NCI-H748 (cell line): ENCODE results near the gene KMT2D.
A peak's percentile ranks its signal among the peaks of the same experiment; 100 is the strongest.

ENCODE experiments used
- DNase-seq: peaks from one replicate; lab custom pipeline; 2025; ENCODE audit not compliant: unreplicated experiment; lab: John Stamatoyannopoulos, UW

The KMT2D gene, protein sequence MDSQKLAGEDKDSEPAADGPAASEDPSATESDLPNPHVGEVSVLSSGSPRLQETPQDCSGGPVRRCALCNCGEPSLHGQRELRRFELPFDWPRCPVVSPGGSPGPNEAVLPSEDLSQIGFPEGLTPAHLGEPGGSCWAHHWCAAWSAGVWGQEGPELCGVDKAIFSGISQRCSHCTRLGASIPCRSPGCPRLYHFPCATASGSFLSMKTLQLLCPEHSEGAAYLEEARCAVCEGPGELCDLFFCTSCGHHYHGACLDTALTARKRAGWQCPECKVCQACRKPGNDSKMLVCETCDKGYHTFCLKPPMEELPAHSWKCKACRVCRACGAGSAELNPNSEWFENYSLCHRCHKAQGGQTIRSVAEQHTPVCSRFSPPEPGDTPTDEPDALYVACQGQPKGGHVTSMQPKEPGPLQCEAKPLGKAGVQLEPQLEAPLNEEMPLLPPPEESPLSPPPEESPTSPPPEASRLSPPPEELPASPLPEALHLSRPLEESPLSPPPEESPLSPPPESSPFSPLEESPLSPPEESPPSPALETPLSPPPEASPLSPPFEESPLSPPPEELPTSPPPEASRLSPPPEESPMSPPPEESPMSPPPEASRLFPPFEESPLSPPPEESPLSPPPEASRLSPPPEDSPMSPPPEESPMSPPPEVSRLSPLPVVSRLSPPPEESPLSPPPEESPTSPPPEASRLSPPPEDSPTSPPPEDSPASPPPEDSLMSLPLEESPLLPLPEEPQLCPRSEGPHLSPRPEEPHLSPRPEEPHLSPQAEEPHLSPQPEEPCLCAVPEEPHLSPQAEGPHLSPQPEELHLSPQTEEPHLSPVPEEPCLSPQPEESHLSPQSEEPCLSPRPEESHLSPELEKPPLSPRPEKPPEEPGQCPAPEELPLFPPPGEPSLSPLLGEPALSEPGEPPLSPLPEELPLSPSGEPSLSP (N-terminal part only)

DNA sequence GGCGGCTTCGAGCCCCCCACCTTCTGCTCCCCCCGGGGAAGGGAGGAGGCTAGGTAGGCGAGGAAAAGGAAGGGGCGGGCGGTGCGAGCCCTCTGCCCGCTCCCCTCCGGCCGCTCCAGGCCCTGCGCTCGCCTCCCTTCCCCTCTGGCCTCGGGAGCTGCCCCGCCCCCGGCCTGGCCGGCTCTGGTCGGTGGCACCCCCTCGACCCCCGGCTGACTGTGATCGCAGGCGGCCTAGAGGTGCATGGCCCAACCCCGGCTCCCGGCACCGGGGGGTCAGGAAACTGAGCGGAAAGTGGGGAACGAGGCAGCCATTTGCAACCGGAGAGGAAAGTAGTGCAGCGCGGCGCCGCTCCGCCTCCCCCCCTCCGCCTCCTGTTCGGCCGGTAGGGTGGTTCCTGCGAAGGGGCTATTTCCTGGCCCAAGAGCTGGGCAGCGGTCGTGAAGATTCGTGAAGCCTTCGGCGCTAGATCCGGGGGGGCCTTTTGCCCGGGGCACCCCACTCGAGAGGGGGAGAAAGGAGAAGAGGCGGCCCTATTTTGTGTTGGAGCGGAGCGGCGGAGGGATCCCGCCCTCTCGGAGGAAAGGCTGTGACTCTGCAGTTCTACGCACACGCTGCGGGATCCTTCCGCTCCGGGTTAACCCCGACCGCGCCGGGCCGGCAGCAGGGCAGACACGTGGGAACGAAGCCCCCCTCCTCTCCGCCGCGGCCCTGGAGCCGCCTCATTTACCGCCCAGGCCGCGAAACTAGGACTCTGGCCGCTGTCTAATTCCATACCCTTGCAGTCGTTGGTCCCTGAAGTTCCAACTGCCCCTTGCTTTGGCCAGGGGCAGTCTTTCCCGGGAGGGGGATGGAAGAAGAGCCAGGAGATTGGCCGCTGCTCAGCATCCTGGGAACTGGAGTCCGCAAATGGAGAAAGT is at the start of gene KMT2D:
Gene KMT2D, minus strand, starts transcription at position 558 of the 920 bp plus-strand sequence. CDS start 5,470 bp downstream, outside the sequence.
- peak; percentile 97 for DNase-seq

DNA sequence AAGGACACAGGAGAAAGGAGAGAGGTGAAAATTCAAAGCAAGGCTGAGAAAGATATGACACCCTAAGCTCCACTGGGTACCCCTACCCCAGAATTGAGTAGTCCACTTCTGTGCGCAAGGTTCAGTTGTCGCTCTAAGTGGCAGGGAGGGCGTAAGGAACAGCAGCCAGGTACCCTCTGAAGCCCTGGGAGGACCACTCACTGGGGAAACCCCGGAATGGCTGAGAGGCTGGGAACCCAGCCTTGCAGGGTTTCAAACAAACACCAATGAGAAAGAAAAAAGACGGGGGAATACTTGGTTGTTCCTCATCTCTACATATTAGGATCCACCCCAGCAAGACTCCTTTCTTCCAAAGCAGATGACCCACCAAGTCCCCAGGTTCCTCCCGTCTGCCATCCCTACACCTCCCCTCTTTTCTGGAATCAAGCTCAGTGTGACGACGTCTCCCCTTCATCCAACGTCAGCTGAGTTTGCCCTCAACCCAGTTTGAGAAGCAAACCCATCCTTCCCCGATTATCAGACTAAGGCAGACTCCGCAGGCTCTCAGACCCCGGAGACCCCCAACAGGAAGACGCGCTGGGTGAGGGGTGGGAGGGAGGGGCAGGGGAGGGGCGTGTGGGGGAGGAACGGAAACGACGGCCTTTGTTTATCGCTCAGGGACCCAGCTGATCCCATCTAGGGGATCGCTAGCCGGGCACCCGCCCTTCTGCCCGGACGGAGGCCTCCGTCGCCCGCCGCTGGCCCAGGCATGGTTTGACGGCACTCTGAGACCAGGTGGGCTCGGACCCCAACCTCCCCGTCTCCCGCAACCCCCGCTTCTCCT is 49.3 kb upstream of the KMT2D start:
- DNase-seq = peak; percentile 52

DNA sequence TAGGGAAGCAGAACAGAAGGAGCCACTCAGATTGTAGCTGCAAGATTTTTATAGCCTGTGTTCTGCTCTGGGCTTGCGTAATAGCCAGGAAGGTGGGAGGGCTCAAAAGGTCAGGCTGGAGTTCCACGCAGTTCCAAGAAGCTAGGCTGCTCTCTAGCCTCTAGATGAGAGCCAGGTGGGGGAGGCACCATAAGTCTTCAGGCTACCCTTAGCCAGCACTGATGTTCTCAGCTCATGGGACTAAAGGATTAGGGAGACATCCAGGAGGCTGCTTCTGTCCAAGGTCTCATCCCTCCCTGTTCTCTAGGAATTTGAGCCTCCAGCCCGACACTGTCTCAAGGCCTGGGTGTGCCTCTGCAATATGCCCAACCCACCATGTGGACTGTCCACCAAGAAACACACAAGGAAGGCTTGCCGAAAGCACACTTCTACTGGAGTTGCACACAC is 48.4 kb upstream of the KMT2D start:
- no peak for DNase-seq

DNA sequence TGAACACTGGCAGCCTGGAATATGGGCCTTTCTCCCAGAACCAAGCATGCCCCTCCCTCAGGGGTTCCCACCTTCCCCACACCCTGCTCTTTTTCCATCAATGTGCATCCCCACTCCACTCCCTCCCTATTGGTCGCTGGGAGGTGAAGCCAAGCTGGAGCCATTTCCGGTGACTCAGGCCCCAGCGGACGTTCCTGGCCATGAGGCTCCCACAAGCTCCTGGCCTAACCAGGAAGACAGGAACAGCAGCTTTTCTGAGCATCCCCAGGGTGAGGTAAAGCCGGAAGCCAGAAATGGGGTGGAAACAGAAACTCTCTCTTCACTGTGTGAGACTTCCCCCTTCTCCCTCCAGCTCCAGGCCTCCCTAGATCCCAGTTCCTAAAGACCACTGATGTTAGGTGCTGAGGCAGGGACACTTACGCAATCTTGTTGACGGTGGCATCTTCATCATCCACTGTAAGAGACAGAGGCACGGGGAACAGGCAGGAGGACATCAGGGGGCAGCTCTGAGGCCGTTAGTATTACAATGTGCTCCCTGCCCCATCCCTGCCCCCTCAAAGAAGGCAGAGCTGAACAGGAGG is 45.0 kb upstream of the KMT2D start:
- DNase-seq = no peak

DNA sequence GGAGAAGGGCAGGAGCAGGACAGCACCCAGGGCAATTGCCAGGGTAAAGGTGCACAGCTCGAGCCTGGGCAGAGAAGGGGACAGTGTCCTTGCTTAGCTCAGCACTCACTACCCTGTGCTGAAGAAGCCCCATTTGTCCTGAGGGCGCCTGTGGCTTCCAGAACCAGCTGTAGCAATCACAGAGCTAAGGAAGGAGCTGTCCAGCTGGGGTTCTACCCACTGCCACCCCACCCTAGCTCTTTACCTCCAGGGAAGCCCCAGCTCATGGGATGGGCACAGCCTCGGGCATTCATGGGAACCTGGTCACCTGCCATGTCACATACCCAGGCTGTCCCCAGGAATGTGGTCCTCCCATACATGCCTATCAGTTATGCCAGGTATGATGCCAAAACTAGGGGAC is 44.2 kb upstream of the KMT2D start:
- DNase-seq = no peak

DNA sequence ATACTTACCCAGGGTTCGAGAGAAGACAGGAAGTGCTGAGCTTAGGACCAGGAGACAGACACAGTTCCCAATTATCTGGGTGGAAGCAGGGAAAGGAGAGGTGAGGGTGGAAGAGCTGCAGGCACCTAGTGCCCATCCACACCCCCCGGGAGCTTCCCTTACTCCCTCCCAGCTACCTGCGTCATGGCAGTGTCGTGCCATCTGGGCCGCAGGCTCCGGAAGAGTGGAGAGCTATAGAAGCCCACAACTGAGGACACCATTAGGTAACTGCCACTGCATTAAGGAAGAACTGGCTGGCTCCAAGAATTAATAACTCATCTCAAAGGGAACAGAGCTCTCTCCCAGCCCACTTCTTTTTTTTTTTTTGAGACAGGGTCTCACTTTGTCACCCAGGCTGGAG is 39.8 kb upstream of the KMT2D start:
- no peak for DNase-seq

DNA sequence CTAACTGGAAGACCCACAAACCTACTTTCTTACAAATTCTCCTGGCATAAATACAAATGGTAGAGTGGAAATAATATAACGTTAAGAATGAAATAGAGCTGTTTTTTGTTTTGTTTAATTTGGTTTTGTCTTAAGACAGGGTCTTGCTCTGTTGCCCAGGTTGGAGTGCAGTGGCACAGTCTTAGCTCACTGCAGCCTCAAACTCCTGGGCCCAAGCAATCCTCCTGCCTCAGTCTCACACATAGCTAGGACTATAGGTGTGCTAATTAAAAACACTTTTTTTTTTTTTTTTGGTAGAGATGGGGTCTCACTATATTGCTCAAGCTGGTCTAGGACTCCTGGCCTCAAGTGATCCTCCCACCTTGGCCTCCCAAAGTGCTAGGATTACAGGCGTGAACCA is 38.1 kb upstream of the KMT2D start:
- DNase-seq = no peak

DNA sequence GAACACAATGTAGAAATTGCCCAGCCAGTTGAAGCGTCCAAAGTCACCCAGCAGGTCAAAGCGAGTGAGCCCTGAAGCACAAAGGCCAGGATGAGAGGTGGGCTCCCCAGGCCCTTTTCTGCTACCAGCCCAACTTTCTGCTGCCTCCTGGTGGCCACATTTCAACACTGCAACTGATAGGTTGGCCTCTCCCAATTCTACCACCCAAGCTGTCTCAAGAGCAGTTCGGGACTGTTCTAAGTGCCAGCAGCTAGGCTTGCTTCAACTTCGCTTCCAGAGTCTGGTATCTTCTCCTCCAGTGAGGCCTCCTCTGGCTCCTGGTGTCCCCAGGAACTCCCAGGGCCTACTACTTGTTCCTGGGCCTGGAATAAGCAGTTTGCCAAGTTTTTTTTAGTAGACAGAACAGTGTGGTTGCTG is 37.4 kb upstream of the KMT2D start:
- peak; percentile 43 for DNase-seq

DNA sequence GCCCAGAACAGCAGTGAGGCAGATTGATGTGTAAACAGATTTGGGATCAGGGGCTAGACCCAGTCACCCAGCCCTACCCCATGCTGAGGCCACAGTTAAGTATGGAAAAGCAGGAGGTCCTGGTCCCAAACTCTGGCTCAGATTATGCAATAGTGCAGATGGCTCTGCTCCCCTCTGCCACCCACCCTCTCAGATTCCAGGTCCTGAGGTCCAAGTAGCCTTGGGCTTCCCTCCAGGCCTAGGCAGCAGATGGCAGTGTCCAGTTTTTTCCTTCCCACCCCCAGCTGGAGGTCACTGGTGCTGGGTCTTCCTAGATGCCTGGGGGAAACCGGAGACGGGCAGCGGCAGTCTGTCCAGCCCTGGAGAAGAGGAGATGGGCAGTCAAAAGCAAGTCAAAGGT is 36.8 kb upstream of the KMT2D start:
- DNase-seq = no peak

DNA sequence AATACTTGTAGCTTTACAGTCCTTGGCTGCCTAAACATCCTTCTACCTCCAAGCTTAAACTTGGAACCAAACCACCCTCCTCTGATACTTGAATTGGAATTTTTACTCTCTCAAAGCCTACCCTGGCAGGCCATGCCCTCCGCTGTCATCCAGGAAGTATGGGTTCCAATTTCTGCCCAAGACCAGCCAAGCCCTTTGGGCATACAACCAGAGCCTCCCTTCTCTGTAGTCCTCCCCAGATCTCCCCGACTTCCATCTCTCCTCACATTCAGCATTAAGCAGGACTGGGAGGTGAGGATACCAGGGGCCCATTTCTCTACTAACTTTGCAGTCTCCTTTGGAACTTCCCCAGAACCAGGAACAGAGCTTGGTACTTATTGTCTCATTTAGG is 34.4 kb upstream of the KMT2D start:
- no peak for DNase-seq

DNA sequence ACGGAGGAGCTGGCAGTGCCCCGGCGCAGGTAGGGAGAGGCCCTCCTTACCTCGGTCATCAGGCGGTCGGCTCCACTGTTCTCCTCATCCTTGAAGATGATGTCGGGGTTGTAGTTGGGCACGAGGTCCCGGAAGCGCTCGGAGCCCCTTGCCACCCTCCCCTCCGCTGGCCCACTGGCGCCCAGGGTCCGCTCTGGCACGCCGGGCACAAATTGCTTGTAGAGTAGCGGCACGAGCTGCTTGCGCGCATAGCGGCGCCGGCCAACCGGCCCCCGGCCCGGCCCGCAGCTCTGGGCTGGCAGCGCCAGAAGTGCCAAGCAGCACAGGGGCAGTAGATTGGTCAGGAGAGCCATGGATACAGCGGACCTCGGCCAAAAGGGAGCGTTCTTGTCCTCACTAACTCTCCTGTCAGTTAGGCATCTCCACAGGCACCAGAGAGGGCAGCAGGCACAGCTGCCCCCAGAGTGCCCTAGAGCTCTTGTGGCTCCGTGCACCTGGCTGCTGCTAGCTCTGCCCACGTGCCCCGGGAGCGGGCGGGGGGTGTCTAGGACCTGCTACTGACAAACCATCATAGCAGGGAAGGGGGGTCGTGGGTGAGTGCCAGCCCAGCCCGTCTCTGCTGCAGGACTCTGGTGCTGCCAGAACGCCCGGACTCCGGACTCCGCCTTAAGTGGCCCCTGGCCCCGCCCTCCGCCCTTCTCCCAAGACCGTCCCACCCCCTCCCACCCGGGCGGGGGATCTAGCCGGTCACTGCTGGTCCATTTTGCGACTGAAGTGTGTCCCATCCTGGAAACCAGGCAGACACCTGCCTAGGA is 33.8 kb upstream of the KMT2D start, which contains the start of gene DHH:
Gene DHH, minus strand, starts transcription at position 642 of the 815 bp plus-strand sequence. Its CDS starts 289 bp downstream, at position 353.
- peak; percentile 56 for DNase-seq

DNA sequence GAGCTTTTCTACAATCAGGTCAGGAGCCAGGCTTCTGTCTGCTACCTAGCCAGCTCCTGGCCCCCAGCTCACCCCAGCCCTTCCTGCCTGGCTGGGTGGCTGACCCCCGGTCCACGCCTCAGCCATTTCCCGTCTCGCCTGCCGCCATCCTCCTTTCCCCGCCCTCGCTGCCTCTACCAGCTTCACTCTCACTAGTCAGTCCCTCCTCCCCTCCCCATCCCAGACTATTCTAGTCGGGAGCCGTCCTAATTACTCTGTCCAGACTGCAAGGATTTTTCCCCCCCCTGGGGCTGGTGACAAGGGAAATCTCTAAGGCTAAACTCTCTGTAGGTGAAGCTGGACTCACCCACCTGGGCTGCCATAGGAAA is 33.2 kb upstream of the KMT2D start:
- DNase-seq = peak; percentile 36

DNA sequence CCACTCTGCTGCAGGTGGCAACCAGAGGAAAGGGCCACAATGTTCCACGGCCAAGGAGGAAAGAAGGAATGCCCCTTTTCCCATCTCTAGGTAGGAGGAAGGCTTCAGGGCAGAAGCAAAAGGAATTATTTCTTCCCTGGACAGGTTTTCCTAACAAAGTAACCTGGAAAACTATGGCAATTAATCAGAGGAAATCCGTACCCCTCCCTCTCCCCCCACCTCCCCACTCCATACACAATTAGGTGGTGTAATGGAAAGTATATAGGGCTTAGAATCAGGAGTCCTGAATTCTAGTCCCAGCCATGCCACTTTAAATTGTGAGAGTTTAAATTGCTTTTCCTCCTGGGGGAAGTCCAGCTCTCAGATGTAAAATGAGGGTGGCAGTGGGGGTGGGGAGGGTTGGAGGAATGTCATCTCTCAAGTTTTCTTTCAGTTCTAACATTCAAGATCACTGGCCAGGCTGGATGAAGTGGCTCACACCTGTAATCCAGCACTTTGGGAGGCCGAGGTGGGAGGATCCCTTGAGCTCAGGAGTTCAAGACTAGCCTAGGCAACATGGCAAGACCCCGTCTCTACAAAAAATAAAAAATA is 32.3 kb upstream of the KMT2D start:
- DNase-seq = no peak

DNA sequence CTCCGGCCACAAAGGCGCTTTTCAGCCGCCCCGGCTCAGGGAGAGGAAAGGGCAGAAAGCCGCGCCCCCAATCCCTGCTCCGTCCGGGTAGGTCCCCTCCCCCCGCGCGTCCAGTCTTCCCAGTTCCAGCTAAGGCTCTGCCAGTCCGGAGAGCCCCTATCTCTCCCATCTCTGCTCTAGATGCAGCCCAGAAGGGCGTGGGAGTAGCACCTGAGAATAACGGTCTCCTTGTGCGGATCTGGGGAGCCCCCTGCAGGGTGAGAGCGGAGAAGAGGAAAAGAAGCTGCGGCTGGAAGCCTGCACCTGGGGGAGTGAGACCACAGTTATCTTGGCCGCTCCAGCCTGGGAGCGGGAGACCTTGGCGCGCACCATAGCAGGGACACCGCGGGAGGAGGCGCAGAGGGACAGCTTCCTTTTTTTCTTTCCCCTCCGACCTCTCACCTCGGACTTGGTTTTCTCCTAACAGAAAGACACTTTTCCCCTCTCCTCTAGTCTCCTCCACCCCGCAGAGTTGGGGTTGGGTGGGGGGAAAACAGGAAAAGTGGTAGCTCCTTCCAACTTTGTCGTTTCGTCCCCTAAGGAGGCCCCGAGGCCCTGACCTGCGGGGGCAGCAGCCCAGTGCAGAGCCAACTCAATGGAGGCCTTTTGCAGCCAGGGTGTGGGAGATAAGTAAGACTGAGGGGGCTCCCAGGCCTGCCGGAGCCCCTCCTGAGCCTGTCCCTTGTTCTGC is 31.7 kb upstream of the KMT2D start:
- DNase-seq = peak; percentile 52

DNA sequence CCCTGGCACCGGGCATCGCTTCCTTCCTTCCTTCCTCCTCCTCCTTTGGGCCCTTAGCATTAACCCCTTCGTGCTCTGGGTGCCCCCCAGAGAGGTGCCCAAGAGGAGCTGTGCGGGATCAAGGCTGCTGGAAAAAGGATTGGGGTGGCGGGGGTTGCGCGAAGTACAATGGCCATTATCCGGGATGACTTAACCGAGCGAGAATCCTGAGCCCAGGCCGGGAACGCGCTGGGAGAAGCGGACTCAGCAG is 31.2 kb upstream of the KMT2D start:
- DNase-seq = no peak

DNA sequence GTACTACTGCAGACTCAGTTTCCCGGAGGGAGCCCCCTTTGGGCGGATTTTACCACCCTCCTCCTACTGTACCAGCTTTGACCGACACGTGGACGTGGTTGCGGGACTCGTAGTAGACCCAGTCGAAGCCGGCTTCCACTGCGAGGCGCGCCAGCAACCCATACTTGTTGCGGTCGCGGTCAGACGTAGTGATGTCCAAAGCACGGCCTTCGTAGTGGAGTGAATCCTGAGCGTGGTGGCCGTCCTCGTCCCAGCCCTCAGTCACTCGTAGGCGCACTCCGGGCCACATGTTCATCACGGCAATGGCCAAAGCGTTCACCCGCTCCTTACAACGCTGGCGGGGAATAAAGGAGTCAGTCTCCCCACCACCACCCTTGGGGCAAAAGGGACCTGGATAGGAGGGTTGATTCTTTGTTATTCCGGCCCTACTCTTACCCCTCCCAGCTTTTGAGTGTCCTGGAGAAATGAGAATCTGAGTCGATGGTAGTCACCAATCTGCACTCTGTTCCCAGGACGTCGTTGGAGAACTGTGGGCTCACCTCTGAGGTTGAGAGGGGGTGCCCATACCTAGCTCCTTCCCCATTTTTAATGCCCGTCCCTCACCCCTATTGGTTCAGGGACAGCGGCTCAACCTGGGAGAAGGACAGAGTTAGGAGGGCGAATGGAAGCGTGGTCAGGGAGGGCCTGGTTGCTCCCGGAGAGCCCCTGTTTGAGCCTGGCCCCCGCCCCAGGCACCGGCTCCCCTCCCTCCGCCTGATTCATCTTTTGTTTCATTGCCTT is 30.7 kb upstream of the KMT2D start:
- no peak for DNase-seq
